Measurements from ENCODE around the gene GMDS. TPM values are rescaled to one million over a fixed set of nuclear protein-coding genes. Genes with fewer than 3 reads are reported as not detected.

Gene GMDS
- total and polyA plus RNA-seq, 2 of the 13 experiments (the other 11 are each of a cell fraction or from before 2014, with no cell fraction given): 64.4 to 112 TPM

- no peak overlapping the region for H3K4me3 ChIP-seq (replicated peaks in 1 of 3; ENCODE audit: insufficient read depth in 1 of 3, low read depth in 2 of 3, low read length in 3 of 3)
- no peak overlapping the region for H3K4me2 ChIP-seq (ENCODE audit: low read depth, low read length)
- no peak overlapping the region for H2AFZ ChIP-seq (ENCODE audit: low read length)
- 98% methylated on average over 1 of the region's 1 CpG for WGBS (ENCODE audit: low lambda C conversion rate)
- no peak overlapping the region for H3K9ac ChIP-seq (ENCODE audit: insufficient read depth, low read depth, low read length)
- TF ChIP-seq NFIC (IDR thresholded peaks at IDR 0.05; ENCODE audit: low read length) (no peak), CEBPG (CRISPR knock-in tag; IDR thresholded peaks at IDR 0.05) (no peak), ZNF124 (CRISPR knock-in tag; IDR thresholded peaks at IDR 0.05) (no peak), NFAT5 (CRISPR knock-in tag; IDR thresholded peaks at IDR 0.05) (no peak), ATF6 (CRISPR knock-in tag; conservative IDR thresholded peaks at IDR 0.05) (no peak), MAFK (conservative IDR thresholded peaks at IDR 0.05 in 1 of 2, IDR thresholded peaks at IDR 0.05 in 1 of 2; ENCODE audit: low read length in 2 of 2) (no peak), RNF219 (CRISPR knock-in tag; IDR thresholded peaks at IDR 0.05) (no peak), HMG20A (CRISPR knock-in tag; IDR thresholded peaks at IDR 0.05; ENCODE audit: borderline replicate concordance) (no peak), NFE2L1 (CRISPR knock-in tag; IDR thresholded peaks at IDR 0.05; ENCODE audit: borderline replicate concordance) (no peak), ZMAT5 (CRISPR knock-in tag; IDR thresholded peaks at IDR 0.05; ENCODE audit: borderline replicate concordance, low read depth) (no peak), E2F5 (CRISPR knock-in tag; conservative IDR thresholded peaks at IDR 0.05) (no peak), ZNF549 (CRISPR knock-in tag; IDR thresholded peaks at IDR 0.05) (no peak), LBX2 (CRISPR knock-in tag; IDR thresholded peaks at IDR 0.05; ENCODE audit: borderline replicate concordance) (no peak), NFRKB (IDR thresholded peaks at IDR 0.05) (no peak)
- H3K79me2 ChIP-seq (ENCODE audit: insufficient read depth, low read length): peaks cover 11% of the 10 kb centered on the region
- H3K36me3 ChIP-seq (replicated peaks in 1 of 2; ENCODE audit: control insufficient read depth in 1 of 2, insufficient read depth in 2 of 2, low read length in 2 of 2): peaks cover 4 to 35% of the 10 kb centered on the region in 2 experiments; a peak in 4 of 5 replicates
- no TSS peak for BruUV-seq (replicated peaks)
- ChIA-PET POLR2A (no interaction called here), CTCF (ENCODE audit: low intra/inter-chr PET ratio, low total read pairs) (no interaction called here)
- H3K27ac ChIP-seq (ENCODE audit: extremely low read length, insufficient read depth, low read length): no peak overlapping the region
- no peaks in the 10 kb centered on the region for H4K20me1 ChIP-seq (ENCODE audit: insufficient read depth, low read length)
- intact Hi-C loops (cut with micrococcal nuclease; ENCODE audit: unreplicated experiment): no loop called here
- no peaks in the 10 kb centered on the region for H3K27me3 ChIP-seq (ENCODE audit: control insufficient read depth in 1 of 2, insufficient read depth in 2 of 2, low read length in 2 of 2)
- FAIRE-seq (no peak), DNase-seq (ENCODE audit: low spot score) (no peak), ATAC-seq (no peak)
- H3K4me1 ChIP-seq (ENCODE audit: insufficient read depth, low read length): peaks cover 13% of the 10 kb centered on the region
- in situ Hi-C loops (cut with HindIII; ENCODE audit: extremely low pct_ligation_motif_present, low pct_unique_long_range_greater_than_20kb): no loop called here
- H3K9me3 ChIP-seq (ENCODE audit: low read length): peaks cover 7% of the 10 kb centered on the region; the same call in 1 of the 2 replicates
These were observed 21.4 kb upstream of the GMDS start for GRCh38 chr6:2266841-2267240.
